RWPE2 (cell line): Measurements from ENCODE around the gene SGSM2.

Source experiments
- ATAC-seq: fragments of 200-7000 bp; cut with Tn5 transposase; 3 replicates; pipeline ENCODE4 v1.9.1; 2021; ENCODE audit warnings: low read depth
- DNase-seq: peaks from one replicate; pipeline ENCODE4 v3.0.0-alpha.2; 2020; ENCODE audit warnings: low spot score
- H3K27ac ChIP-seq: fragments of 450-650 bp; 2 replicates; pipeline ENCODE4 v1.5.1; 2017; ENCODE audit warnings: mild to moderate bottlenecking; ENCODE audit not compliant: poor library complexity, severe bottlenecking
- H3K27me3 ChIP-seq: fragments of 250-450 bp; sonication (Bioruptor Pico); 2 replicates; pipeline ENCODE4 v1.5.1; 2021; ENCODE audit warnings: mild to moderate bottlenecking, moderate library complexity; ENCODE audit not compliant: insufficient read depth, poor library complexity, severe bottlenecking
- H3K36me3 ChIP-seq: fragments of 250-450 bp; sonication (Bioruptor Pico); 2 replicates; pipeline ENCODE4 v1.5.1; 2020; ENCODE audit warnings: low read depth, mild to moderate bottlenecking, moderate library complexity
- H3K4me1 ChIP-seq: fragments of 250-450 bp; sonication (Bioruptor Pico); 2 replicates; pipeline ENCODE4 v1.5.1; 2021; ENCODE audit warnings: mild to moderate bottlenecking, moderate library complexity; ENCODE audit not compliant: insufficient read depth, poor library complexity, severe bottlenecking
- H3K4me3 ChIP-seq: fragments of 250-450 bp; sonication (Bioruptor Pico); 2 replicates; pipeline ENCODE4 v1.5.1; 2021; ENCODE audit warnings: mild to moderate bottlenecking, moderate library complexity; ENCODE audit not compliant: severe bottlenecking
- H3K9me3 ChIP-seq: fragments of 250-450 bp; sonication (Bioruptor Pico); 2 replicates; pipeline ENCODE4 v1.5.1; 2021; ENCODE audit warnings: mild to moderate bottlenecking, moderate library complexity; ENCODE audit not compliant: severe bottlenecking
- TF ChIP-seq, protein P1 (sequence below): fragments of 450-650 bp; IDR thresholded peaks from one replicate; pipeline ENCODE4 v1.5.1; 2017; ENCODE audit warnings: mild to moderate bottlenecking, moderate library complexity; ENCODE audit not compliant: poor library complexity, severe bottlenecking

The SGSM2 gene

DNA sequence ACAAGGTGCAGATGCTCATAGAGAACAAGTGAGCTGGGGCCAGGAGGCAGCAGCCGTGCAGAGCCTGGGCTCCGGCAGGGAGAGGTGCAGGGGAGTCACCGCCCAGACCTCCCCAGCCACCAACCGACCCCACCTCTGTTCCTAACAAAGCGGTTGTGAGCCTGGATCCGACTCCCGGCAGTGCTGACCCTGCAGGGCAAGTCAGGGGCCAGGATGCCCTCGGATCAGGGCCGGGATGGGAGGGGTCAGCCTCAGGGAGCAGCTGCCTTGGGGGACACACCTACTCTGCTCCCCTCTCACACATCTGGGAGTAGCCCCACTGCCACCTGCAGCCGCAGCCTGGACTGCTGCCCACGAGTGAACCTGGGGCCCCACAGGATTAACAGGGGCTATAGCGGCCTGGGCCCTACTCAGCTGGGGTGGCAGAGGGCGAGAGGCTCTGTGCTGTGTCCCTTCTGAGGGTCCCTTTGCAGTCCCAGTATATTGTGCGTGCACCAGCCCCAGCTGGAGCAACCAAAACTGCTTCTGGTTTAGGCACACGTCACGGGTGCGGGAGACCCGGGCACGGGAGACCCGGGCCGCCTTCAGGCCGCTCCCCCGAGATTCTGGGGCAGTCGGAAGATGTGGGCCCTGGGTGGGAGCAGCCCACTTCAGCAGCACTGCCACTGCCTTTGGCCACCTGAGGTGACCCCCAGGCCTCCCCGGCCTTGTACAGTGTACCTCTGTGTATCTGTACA lies 42.4 kb downstream of the SGSM2 start:
- DNase-seq: no peak
- Histone ChIP-seq H3K4me1 (no peaks in the 10 kb centered on the region), H3K27ac (no peak overlapping the region), H3K27me3 (no peaks in the 10 kb centered on the region), H3K36me3 (peaks cover 23% of the 10 kb centered on the region), H3K4me3 (no peak overlapping the region), H3K9me3 (no peaks in the 10 kb centered on the region)
- TF ChIP-seq, protein P1, sequence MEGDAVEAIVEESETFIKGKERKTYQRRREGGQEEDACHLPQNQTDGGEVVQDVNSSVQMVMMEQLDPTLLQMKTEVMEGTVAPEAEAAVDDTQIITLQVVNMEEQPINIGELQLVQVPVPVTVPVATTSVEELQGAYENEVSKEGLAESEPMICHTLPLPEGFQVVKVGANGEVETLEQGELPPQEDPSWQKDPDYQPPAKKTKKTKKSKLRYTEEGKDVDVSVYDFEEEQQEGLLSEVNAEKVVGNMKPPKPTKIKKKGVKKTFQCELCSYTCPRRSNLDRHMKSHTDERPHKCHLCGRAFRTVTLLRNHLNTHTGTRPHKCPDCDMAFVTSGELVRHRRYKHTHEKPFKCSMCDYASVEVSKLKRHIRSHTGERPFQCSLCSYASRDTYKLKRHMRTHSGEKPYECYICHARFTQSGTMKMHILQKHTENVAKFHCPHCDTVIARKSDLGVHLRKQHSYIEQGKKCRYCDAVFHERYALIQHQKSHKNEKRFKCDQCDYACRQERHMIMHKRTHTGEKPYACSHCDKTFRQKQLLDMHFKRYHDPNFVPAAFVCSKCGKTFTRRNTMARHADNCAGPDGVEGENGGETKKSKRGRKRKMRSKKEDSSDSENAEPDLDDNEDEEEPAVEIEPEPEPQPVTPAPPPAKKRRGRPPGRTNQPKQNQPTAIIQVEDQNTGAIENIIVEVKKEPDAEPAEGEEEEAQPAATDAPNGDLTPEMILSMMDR: no peak
- no peak for ATAC-seq

DNA sequence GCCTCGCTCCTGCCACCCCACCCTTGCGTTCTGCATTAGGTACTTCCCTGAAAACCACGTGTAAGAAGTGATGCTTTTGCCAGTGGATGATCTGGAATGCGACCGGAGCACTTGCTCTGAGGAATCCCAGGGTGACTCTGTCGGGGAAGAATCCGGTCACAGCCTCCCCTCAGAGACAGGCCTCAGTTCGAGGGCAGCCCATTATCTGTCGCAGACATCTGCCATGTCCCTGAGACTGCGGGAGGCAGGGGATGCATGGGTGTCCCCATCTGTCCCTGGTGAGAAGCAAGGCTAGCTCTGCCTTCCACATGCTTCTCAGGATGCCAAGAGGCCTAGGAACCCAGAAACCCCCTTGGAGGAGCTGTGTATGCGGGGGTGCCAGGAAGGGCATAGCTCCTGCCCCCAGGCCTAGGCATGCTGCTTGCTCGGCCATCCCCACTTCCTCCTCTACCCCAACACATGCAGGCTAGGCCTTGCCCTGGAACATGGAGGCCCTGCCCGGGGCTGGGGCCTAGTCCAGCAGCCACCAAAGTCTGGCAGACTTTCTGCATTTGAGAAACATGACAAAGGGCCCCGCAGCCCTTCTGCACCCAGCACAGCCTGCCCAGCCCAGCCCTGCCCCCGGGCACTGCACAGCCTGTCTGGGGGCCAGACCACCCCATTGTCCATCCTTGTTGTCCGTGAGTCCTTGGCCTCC lies 43.1 kb downstream of the SGSM2 start:
- Histone ChIP-seq H3K27me3 (no peaks in the 10 kb centered on the region), H3K4me3 (no peak overlapping the region), H3K27ac (no peak overlapping the region), H3K36me3 (peaks cover 23% of the 10 kb centered on the region), H3K9me3 (no peaks in the 10 kb centered on the region), H3K4me1 (no peaks in the 10 kb centered on the region)
- TF ChIP-seq, protein P1: no peak
- DNase-seq (no peak), ATAC-seq (no peak)

DNA sequence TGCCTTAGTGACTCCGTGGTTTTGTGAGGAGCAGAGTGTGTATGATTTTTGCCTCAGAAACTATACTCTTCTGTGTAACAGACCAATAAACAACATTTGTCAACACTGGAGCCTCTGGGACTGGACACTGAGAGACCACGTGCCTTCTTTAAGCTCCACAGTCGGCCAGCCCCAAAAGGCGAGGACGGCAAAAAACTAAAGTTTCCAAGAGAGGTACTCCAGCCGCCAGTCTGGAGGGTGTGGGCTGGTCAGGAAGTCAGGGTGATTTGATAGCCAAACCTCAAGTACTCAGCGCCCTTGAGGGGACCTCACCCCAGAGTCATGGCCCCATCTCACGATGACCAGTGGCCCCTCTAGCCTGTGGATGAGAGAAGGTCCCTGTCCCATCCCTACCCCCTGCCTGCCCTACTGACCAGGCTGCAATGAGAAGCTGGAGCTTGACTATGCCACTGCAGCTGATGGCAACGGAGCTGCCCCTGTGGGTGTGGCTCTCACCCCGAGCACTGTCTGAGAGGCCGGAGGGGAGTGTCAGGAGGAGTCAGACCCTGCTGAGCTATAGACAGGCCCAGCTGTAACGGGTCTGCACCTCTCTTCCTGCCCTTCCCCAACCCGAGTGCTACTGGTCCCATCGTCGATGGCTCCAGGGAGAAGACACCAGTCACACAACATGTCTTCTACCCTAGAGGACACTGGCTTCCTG lies 43.8 kb downstream of the SGSM2 start:
- no peak for DNase-seq
- Histone ChIP-seq H3K9me3 (no peaks in the 10 kb centered on the region), H3K27ac (no peak overlapping the region), H3K4me1 (peaks cover under 1% of the 10 kb centered on the region), H3K4me3 (no peak overlapping the region), H3K36me3 (peaks cover 16% of the 10 kb centered on the region), H3K27me3 (no peaks in the 10 kb centered on the region)
- ATAC-seq: no peak
- TF ChIP-seq, protein P1: no peak

DNA sequence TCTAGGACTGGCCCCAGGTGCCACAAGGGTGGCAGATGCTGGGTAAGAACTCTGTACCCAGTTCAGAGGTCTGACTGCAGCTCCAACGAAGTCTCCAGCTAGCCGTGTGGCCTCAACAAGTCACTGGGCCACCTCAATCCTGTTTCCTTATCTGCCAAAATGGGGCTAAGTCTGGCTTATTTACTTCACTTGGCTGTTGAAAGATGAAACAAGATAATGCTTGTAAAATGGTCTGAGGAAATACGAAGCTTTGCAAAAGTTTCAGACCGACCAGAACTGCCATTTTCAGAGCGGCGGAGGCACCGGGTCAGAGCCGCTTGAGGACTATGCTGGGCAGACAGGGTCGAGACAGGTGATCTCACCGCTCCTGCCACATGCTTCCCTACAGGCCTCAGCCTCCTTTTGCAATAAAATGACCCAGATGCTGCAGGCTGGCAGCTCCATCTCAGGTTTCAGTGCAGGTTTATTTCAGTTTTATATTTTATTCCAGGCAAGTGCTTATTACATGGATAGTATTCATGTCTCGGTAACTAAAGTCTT lies 46.4 kb downstream of the SGSM2 start:
- DNase-seq (no peak), ATAC-seq (no peak)
- no peaks in the 10 kb centered on the region for H3K9me3 ChIP-seq
- TF ChIP-seq, protein P1: no peak
- H3K27me3 ChIP-seq: no peaks in the 10 kb centered on the region
- H3K36me3 ChIP-seq: peaks cover 4% of the 10 kb centered on the region
- no peak overlapping the region for H3K27ac ChIP-seq
- H3K4me3 ChIP-seq: no peak overlapping the region
- H3K4me1 ChIP-seq: peaks cover 3% of the 10 kb centered on the region
